Fibroblast of upper back skin (primary cell): ENCODE data around the gene LINGO4.
"Not testable (repeated sequence)": the region's sequence is repeated elsewhere in the genome, so short reads cannot be mapped to it uniquely, and the experiment has no call there.

Experiments used
- DNase-seq: peaks from one replicate; pipeline ENCODE4 v3.0.0-alpha.2; 2013

LINGO4 gene

GRCh38 chr1:151779852-151780251 lies 25.4 kb downstream of the LINGO4 start:
- no peak for DNase-seq

- no peak for DNase-seq
Observed at GRCh38 chr1:151777317-151777716, 27.9 kb downstream of the LINGO4 start.

- DNase-seq = no peak
Observed at GRCh38 chr1:151776665-151777062, 28.6 kb downstream of the LINGO4 start.

- DNase-seq = no peak
Observed at GRCh38 chr1:151775894-151776664, 29.1 kb downstream of the LINGO4 start.

GRCh38 chr1:151774256-151774922 lies 30.8 kb downstream of the LINGO4 start:
- DNase-seq = no peak

- no peak for DNase-seq
Observed at GRCh38 chr1:151773702-151774101, 31.5 kb downstream of the LINGO4 start.

GRCh38 chr1:151769270-151769669 lies 35.9 kb downstream of the LINGO4 start:
- DNase-seq = not testable (repeated sequence)

- DNase-seq = not testable (repeated sequence)
Observed at GRCh38 chr1:151768351-151769066, 36.7 kb downstream of the LINGO4 start.

GRCh38 chr1:151763990-151764389 lies 41.2 kb downstream of the LINGO4 start:
- DNase-seq = no peak

- peak; percentile 79 for DNase-seq
Observed at GRCh38 chr1:151762941-151763921, 42.0 kb downstream of the LINGO4 start, which contains the start of gene MRPL9. MRPL9 (minus strand) TSS chr1:151763496; CDS start chr1:151763479, 17 bp downstream.

- no peak for DNase-seq
Observed at GRCh38 chr1:151760597-151761385, 44.4 kb downstream of the LINGO4 start.

GRCh38 chr1:151759241-151759640 lies 46.0 kb downstream of the LINGO4 start:
- DNase-seq = no peak

GRCh38 chr1:151756291-151756690 lies 48.9 kb downstream of the LINGO4 start:
- no peak for DNase-seq
